HG02981 (cell line): Measurements from ENCODE around the gene SLAMF9.

ENCODE experiments used
- ATAC-seq: cut with Tn5 transposase; IDR thresholded peaks from one replicate; pipeline ENCODE4 v1.9.1; 2021; ENCODE audit warnings: mild to moderate bottlenecking, moderate library complexity; ENCODE audit not compliant: unreplicated experiment

The SLAMF9 gene

DNA sequence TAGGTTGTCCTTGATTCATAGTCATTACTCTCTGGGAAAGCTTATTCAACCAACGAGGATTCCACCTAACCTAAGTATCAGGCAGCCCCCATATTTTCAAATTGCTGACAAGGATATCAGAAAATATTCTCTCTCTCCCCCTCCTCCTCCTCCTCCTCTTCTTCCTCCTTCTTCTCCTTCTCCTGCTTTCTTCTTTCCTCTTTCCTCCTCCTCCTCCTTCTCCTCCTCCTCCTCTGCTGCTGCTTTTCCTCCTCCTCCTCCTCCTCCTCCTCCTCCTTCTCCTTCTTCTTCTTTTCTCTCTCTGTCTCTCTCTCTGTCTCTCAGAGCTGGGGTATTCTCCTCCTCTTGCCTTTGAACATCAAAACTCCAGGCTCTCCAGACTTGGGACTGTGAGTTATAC is 6.1 kb downstream of the SLAMF9 start:
- ATAC-seq, result no peak

DNA sequence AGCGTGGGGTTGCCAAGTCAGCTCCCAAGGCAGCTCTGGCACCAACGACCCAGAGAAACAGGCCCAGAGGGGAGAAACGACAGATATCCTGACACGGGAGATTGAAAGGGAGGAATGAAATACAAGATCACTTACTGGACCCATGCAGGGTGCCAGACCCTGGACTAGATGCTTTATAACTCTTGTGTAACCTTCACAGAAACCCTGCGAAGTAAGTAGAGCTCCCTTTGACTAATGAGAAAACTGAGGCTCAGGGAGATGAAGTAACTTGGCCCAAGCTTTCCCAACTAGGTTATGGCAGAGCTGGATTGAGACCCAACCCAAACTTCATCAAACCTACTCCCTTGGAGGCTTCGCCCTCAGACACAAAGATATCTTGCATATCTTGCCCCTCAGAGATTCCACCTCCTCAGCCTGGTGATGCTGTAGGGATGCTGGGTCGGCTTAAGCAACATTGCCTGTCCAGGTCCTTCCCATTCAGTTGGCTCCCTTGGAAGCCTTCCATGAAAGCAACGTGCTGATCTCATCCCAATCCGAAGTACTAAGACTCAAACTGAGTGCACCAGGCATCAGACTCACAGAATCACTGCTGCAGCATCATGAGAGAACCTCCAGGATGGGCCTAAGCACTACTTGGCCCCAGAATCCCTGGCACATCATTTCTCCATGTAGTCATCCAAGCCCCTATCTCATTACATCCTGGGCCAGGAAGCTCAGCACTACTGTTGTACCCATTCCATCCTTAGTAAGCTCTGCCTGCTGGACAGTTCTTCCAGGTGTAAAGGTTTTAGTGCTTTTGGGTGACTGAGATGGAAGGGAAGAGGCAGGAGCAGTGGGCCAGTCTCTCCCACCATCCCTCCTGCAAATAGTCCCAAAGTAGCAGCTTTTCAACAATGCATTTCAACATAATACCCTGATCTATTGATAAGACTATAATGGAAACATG is 7.5 kb downstream of the SLAMF9 start:
- no peak for ATAC-seq

DNA sequence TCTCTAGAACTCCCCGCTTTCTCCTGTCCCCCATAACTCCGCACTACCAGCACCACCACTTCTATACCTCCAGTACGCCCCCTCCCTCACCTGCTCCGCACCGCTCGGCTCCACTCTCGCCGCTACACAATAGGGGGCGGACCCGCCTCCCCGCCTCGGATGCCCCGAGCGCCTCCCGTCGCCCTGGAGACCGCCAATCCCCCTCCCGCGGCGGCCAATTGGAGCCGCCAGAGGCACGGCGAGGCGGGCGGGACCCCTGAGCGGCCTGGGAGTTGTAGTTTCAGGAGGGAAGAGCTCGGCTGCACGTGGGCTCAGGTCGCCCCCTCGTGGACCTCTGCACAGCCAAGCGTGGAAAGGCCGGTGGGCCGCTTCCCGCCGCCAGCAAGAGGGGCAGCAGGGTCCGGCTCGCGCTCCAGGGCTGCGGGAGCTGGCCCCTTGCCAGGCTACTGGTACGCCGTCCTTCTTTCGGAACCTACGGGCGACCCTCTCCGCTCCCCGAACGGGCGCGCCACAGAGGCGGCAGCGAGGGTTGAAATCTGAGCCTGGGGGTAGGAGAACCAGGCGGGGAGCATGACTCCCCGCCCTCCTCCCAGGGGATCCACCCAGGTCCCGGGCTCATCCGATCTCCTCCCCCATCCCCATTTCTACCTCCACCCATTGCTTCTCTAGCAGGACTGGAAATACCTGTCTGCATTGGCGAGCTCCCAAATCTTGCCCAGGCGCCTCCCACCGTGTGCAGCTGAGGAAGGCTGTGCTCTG is 8.4 kb downstream of the SLAMF9 start, which contains the start of gene IGSF9:
Gene IGSF9 (minus strand): TSS at position 131 of the 759 bp plus-strand sequence. CDS start 2,159 bp downstream, outside the sequence.
- peak; percentile 42 for ATAC-seq

DNA sequence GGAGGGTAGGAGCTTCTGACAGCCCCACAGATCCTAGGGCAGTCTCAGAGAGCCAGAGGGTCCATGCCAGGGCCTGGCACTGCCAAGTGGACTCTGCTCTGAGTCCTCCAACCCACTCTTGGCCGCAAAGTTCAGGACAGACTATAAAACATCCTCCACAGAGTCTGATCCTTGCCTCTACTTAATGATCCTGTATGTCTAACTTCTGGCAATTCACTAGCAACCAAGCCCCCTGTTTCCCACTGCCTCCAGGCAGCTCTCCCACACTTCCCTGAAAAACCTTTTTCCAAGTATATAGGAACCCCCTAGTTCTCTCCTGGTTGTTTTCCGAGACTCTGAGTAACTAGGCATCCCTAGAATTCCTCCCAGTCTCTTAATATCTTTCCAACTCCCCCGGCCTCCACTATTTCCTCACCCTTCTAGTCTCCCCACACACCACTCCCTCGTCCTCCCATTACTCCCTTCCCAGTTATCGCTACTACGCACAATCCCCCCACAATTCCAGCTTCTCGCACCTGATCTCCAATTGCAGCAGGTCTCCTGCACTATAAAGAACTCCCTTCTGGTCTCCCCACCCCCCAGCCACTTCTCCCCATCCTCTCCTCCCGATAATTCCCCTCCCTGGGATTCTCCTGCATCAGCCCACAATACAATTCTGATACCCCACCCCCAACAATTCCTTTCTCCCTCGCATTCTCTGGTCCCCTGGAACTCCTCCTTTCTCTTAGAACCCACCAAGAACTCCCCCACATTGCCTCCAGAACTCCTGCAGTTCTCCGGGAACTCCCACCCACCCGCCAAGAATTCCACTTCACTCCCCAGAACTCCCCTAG is 9.2 kb downstream of the SLAMF9 start:
- ATAC-seq, result no peak

DNA sequence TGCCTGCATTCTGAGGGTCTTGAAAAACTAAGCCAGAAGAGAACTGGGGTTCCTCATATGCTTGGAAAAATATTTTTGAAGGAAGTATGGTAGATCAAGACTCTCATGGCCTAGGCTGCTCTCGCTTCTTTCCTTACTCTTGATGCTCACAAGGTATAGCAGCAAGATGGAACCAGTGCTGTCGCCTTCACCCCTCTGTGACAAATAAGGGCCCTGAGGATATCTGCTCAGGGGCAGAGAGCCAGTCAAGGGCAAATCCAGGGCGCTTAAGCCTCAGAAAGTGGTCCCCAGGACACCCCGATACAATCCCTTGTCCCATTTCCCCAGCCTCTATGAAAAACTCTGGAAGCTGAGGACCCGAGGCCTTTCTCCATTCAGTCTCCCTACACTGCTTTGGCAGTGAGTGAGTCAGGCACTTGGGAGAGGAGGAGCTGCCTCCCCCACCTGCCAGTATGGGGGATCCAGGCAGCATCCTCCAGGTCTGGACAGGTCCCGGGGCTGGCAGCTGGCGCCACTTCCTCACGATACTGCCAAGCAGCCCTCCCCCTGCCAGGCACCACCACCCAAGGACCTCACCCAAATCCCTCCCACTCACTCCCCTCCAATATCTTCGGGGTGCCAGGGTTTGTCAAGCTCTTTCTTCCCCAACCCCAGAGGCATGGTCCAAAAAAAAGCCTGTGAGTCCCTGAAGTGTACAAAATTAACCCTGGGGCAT is 10.0 kb downstream of the SLAMF9 start:
- no peak for ATAC-seq

DNA sequence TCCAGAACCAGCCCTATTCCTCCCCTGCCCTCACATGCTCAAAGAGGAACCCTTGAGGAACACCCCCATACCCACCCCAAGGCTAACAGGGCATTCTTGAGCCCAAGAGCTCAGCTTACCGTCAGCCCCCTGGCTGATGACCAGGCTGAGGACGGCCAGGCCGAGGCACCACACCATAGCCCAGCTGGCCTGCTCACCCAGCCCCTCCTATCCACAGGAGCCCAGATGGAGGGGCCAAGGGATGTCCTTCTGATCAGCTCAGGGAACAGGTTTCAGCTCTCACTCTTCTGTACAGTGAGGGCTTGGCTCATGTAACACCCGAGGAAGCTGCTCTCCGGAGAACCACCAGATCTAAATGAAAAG is 10.8 kb downstream of the SLAMF9 start:
- ATAC-seq, result no peak

DNA sequence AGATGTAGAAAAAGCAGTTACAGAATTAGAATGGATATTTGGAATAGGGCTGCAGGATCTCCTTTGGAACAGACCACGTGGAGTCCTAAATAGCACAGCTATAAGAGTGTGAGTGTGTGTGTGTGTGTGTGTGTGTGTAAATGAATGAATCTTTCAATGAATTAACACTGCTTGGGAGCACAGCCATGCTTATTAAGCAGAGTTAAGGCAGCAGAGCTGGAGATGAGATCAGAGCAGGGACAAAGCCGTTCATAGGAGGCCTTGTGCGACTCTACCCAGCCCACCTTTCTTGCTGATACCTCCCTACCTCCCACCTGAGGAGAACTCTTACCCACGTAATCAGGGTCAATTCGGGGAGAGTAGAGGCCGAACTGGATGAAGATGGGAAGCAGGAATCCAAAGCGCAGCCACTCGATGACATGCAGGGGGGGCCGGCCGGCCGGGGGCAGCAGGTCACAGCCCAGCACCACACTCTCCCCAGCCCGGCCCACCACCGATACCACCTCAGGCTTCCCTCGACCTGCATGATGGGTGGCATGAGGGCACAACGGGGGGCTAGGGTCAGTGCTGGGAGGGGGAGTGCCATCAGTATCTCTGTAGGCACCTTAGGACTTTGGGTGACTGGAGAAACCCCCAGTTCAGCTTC is 11.3 kb downstream of the SLAMF9 start:
- no peak for ATAC-seq

DNA sequence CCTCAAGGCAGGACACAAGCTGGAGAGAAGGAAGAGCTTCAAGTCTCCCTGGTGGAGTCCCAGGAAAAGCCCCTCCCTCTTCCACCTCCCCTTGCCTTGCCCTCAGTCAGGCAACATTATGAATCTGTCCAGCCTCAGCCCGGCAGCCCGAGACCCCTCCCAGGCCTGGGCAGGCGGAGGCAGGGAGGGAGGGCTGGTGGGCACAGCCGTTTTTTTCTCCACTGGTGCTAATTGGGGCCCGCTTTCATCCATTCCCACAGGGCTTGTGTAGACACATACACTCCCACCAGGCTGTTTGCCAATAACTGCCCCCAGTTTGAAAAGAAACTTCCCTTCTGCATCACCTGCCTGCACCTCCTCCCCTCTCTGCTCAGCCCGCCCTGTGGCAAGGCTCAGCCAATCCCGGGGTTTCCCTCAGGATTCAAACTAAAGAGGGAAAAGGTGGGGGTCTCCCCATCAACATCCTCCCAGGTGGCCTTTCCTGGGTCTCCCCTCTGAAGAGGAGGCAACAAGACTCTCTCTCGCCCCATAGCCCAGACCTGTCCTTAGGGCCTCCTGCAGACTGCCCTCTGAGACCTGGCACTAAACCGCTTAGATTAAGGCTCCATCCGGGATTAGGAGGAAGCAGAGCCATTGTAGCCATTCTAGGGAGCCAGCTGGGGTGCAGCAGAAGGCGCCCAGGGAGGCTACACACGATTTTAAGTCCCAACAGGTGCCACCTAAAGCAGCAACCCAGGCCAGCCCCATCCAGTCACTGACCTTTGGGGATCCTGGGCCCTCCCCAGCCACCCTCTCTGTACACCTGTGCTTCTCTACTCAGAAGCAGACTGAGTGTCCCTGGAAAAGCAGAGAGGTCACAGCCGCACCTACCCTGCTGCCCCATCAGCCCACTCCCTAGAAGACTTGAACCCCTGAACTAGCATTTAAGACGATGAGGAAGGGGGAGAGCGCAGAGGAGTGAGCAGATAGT is 12.2 kb downstream of the SLAMF9 start:
- ATAC-seq, result no peak

DNA sequence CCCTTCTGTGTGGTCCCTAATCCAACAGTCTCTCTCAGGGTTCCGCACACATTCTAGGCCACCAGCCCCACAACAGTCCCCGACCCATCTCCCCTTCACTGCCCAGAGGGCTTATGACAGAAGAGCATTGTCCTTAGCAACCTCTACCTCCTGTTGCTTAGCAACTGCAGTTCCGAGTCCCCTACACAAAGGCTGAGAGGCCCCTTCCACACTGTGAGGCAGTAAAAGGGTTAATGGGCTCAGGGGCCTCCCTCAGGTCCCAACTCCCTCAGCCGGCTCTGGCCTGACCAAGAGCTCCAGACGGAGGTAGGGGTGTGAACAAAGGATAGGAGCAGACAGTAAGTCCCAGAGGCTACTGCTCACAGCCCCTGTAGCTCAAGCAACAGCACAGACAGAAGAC is 12.9 kb downstream of the SLAMF9 start:
- no peak for ATAC-seq

DNA sequence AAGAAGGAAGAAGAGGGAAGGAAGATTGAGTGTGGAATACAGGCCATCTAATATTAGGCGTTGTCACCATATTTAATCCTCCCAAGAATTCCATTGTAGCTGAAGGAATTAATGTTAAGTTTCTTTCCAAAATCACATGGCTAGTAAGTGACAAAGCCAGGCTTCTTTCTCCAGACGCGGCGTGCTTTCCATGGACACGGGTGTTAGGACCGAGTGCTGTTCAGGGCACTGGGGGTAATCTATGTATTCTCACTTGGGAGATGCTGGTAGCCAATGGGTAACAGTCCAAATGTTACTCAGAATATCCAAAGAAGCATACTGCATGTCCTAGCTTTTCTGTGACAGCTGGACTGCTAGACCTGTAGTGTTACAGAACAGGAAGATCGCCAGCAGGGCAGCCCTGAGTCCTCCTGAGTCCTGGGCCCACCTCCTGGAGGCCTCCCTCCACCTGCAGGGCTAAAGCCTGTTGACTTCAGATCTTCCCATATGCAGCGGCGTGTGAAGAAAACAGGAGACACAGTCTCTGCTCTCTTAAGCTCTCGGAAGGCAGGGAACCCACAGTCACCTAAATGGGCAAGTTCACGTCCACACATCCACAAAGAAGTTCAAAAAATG is 13.9 kb downstream of the SLAMF9 start:
- ATAC-seq, result no peak

DNA sequence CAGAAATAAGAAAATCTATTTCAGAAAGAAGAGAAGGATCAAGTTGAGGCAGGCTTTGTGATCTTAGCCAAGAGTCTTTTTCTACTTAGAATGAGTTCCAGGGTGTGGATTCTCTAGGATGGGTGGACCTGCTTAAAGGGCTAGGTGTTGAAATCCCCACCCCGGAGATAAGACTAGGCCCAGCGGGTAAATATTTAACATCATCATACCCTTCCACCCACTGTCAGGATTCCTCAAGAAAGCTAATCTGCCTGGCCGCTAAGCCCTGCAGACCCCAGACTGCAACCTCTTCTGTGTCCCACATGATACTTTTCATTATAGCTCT is 14.4 kb downstream of the SLAMF9 start:
- ATAC-seq, result no peak

DNA sequence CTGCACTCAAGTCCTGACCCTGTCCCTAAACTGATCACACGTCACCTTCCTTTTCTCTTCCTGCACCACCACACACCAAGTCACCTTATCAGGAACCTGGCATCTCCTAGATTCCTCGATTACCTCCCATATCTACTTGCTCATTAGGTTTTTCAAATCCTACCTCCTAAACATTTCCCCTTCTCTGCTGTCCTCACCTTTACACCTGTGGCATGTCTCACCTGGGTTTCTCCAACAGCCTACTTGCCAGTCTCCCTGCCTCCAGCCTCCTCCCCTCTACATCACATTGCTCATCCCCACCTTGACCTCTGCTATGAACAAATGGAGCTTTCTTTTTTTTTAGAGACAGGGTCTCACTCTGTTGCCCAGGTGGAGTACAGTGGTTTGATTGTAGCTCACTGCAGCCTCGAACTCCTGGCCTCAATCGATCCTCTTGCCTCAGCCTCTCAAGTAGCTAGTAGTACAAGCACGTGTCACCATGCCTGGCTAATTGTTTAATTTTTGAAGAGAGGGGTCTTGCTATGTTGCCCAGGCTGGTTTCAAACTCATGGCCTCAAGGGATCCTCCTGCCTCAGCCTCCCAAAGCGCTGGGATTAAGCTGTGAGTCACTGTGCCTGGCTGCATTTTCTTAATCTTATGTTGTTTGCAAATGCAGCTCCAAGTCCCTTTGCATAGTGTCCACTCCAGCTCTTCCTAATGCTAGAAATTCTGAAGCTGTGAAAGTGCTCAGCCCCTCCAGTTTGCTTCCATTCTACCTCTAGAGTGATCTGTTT is 14.9 kb downstream of the SLAMF9 start:
- no peak for ATAC-seq

DNA sequence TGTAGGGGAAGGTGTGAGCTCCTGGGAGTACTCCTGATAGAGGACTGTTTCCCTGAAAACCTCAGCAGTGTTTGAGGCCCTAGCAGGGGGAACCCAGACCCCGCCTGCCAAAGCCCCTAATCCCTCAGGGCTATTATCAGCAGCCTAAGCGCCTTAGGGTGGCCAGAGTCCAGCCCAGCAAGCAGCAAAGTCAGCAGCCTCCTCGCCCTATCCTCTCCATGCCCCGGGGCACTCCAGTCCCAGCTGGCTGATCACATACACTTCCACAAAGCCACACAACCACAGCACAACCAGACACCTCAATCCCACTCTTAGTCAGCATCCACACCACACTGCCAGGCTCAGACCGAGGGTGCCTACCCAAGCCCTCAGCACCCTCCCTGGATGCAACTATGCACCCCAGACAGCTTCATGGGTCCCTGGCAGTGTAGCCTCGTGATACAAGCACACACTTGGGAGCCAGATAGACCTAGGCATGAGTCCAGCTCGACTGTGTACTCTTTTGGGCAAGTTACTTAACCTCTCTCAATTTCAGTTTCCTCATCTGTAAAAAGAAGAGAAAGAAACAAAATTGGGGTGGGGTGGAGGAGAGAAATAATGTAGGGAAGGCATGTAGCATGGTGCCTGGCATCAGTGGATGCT is 15.7 kb downstream of the SLAMF9 start:
- ATAC-seq, result no peak

DNA sequence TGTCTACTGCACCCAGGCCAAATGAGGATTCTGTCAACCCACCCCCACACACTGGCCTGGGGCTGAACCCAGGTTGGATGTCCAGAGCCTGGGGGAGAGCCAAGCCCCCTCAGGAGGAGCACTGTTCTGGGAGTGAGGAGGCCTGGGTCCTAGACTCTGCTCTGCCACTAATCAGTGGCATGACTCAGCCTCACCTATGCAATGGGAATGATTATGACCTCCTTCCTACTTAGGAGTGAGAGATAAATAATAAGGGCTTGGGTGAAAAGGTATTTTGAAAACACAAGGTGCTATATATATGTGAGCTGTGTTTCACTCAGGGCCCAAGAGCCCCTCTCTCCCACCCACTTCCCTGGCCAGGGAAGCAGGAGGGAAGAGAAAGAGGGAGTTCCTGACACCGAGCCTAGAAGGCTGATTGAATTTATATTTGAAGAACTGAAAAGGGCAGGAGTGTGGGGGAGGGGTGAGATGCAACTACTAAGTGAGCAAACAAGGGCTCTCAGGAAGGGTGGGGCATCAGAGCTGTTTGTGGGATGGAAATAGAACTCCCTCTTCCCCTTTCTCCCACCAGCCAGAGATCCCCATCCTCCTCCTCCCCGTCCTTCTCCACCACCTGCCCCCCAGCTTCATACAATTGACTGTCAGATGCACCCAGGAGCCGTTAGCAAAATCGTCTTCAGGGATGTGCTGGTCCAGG is 16.8 kb downstream of the SLAMF9 start:
- no peak for ATAC-seq

DNA sequence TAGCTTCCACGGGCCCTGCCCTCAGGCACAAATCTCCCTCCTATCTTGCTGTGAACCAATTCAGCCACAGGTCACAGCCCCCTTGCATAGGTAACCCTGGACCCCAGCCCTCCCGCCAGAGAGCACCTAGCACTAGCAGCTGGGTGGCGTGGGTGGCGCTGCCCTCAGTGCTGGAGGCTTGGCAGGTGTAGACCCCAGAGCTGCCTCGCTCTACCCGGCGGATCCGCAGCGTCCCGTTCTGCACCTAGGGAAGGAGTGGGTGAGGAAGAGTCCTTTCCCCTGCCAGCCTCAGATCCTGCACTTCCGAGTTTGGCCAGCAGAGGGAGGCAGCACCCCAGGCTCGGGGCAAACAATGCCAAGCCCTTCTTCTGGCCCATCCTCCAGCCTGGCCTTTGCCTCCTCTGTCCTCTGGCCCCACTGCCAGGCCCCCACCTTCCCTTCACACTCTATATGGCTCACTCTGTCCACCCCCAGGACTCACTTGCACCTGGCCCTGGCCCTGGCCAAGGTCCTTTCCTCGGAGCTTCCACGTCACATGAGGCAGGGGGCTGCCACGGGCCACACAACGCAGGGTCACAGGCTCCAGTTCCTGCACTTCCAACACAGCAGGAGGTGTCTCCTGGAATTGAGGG is 17.6 kb downstream of the SLAMF9 start:
- ATAC-seq, result peak; percentile 61

DNA sequence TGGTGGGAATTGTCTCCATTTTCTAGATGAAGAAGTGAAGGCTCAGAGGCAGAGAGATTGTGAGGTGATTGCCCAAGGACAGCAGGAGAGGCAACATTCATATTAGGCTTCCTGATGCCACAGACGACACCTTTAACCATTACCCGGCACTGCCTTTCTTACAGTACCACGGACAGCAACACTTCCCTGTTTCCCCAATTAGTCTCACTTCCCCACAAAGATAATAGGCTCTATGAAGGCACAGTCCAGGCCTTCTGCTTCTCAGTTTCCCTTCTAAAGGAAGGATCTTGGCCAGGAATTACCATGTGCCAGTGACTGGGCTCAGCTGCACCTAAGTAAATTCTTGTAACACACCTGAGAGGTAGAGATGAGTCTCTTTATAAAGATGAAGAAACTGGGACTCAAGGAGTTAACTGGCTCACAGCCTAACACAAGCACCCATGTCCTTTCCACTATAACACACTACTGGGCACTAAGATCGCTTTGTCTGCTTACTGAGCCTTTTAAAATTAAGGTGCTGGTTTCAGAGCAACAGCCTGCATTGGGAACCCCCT is 18.2 kb downstream of the SLAMF9 start:
- ATAC-seq, result no peak
